ENCODE measurements around the gene FILIP1.

GRCh38 chr6:75424618-75425548 lies 68.7 kb downstream of the FILIP1 start:
- TF ChIP-seq POLR2A (IDR thresholded peaks at IDR 0.05) (no peak), CTCF (IDR thresholded peaks at IDR 0.05) (no peak), EP300 (IDR thresholded peaks at IDR 0.05) (no peak)

All from upper lobe of left lung (tissue), 4 donors.